Measurements from ENCODE around the gene EXD3.

- TF ChIP-seq CTCF (IDR thresholded peaks at IDR 0.05) (no peak), EP300 (IDR thresholded peaks at IDR 0.05) (no peak), POLR2A (IDR thresholded peaks at IDR 0.05) (no peak)
Observed at GRCh38 chr9:137456061-137456863, 33.3 kb upstream of the EXD3 start.

Data from sigmoid colon (tissue), 4 donors.